NCI-H1436 treated with DMSO at 0.1 percent for 48 hours (cell line): ENCODE results near the gene LTA.
A peak's percentile ranks its signal among the peaks of the same experiment; 100 is the strongest.

Experiments
- DNase-seq: peaks from one replicate; lab custom pipeline; 2025; lab: John Stamatoyannopoulos, UW

Gene LTA

DNA sequence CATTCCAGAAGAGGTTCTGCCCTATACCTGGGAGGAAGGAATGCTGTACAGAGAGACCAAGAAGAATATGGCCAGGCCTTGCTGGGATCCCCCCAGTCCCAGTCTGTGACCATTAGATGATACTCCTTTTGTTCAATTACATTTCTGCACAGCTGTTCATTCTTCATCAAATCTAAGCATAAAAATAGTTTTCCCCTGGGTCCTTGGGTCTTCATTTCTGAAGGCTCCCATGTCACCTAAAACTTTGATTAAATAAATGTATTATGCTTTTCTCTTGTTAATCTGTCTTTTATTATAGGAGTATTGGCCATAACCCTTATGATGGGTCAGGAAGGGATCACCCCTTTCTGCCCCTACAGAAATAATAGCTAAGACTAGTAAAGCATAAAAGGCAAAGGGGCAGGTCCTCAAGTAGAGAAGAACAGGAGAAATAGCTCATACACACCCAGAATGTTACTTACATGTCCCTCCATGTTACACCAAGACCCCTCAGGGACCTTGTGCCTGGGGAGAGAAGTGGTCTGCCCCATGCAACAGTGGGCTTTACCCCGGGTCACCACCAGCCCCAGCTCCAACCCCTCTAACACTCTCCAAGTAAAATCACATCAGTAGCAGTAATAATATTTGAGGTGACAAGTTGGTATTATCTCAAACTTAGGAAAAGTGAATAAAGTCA, 2.1 kb upstream of the LTA start:
- no peak for DNase-seq

DNA sequence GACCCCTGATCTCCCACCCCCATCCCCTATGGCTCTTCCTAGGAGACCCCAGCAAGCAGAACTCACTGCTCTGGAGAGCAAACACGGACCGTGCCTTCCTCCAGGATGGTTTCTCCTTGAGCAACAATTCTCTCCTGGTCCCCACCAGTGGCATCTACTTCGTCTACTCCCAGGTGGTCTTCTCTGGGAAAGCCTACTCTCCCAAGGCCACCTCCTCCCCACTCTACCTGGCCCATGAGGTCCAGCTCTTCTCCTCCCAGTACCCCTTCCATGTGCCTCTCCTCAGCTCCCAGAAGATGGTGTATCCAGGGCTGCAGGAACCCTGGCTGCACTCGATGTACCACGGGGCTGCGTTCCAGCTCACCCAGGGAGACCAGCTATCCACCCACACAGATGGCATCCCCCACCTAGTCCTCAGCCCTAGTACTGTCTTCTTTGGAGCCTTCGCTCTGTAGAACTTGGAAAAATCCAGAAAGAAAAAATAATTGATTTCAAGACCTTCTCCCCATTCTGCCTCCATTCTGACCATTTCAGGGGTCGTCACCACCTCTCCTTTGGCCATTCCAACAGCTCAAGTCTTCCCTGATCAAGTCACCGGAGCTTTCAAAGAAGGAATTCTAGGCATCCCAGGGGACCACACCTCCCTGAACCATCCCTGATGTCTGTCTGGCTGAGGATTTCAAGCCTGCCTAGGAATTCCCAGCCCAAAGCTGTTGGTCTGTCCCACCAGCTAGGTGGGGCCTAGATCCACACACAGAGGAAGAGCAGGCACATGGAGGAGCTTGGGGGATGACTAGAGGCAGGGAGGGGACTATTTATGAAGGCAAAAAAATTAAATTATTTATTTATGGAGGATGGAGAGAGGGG, 1.4 kb downstream of the LTA start:
- DNase-seq, result no peak

DNA sequence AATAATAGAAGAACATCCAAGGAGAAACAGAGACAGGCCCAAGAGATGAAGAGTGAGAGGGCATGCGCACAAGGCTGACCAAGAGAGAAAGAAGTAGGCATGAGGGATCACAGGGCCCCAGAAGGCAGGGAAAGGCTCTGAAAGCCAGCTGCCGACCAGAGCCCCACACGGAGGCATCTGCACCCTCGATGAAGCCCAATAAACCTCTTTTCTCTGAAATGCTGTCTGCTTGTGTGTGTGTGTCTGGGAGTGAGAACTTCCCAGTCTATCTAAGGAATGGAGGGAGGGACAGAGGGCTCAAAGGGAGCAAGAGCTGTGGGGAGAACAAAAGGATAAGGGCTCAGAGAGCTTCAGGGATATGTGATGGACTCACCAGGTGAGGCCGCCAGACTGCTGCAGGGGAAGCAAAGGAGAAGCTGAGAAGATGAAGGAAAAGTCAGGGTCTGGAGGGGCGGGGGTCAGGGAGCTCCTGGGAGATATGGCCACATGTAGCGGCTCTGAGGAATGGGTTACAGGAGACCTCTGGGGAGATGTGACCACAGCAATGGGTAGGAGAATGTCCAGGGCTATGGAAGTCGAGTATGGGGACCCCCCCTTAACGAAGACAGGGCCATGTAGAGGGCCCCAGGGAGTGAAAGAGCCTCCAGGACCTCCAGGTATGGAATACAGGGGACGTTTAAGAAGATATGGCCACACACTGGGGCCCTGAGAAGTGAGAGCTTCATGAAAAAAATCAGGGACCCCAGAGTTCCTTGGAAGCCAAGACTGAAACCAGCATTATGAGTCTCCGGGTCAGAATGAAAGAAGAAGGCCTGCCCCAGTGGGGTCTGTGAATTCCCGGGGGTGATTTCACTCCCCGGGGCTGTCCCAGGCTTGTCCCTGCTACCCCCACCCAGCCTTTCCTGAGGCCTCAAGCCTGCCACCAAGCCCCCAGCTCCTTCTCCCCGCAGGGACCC, 2.3 kb downstream of the LTA start:
- DNase-seq, result no peak

DNA sequence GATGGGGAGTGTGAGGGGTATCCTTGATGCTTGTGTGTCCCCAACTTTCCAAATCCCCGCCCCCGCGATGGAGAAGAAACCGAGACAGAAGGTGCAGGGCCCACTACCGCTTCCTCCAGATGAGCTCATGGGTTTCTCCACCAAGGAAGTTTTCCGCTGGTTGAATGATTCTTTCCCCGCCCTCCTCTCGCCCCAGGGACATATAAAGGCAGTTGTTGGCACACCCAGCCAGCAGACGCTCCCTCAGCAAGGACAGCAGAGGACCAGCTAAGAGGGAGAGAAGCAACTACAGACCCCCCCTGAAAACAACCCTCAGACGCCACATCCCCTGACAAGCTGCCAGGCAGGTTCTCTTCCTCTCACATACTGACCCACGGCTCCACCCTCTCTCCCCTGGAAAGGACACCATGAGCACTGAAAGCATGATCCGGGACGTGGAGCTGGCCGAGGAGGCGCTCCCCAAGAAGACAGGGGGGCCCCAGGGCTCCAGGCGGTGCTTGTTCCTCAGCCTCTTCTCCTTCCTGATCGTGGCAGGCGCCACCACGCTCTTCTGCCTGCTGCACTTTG, 3.3 kb downstream of the LTA start, which contains the start of gene TNF:
Gene TNF, plus strand, starts transcription at position 231 of the 567 bp plus-strand sequence. Its CDS starts 177 bp downstream, at position 408.
- DNase-seq, result no peak

DNA sequence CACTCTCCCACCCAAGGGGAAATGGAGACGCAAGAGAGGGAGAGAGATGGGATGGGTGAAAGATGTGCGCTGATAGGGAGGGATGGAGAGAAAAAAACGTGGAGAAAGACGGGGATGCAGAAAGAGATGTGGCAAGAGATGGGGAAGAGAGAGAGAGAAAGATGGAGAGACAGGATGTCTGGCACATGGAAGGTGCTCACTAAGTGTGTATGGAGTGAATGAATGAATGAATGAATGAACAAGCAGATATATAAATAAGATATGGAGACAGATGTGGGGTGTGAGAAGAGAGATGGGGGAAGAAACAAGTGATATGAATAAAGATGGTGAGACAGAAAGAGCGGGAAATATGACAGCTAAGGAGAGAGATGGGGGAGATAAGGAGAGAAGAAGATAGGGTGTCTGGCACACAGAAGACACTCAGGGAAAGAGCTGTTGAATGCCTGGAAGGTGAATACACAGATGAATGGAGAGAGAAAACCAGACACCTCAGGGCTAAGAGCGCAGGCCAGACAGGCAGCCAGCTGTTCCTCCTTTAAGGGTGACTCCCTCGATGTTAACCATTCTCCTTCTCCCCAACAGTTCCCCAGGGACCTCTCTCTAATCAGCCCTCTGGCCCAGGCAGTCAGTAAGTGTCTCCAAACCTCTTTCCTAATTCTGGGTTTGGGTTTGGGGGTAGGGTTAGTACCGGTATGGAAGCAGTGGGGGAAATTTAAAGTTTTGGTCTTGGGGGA, 4.0 kb downstream of the LTA start:
- DNase-seq, result no peak

DNA sequence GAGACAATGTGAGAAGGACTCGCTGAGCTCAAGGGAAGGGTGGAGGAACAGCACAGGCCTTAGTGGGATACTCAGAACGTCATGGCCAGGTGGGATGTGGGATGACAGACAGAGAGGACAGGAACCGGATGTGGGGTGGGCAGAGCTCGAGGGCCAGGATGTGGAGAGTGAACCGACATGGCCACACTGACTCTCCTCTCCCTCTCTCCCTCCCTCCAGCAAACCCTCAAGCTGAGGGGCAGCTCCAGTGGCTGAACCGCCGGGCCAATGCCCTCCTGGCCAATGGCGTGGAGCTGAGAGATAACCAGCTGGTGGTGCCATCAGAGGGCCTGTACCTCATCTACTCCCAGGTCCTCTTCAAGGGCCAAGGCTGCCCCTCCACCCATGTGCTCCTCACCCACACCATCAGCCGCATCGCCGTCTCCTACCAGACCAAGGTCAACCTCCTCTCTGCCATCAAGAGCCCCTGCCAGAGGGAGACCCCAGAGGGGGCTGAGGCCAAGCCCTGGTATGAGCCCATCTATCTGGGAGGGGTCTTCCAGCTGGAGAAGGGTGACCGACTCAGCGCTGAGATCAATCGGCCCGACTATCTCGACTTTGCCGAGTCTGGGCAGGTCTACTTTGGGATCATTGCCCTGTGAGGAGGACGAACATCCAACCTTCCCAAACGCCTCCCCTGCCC, 4.9 kb downstream of the LTA start:
- DNase-seq, result no peak

DNA sequence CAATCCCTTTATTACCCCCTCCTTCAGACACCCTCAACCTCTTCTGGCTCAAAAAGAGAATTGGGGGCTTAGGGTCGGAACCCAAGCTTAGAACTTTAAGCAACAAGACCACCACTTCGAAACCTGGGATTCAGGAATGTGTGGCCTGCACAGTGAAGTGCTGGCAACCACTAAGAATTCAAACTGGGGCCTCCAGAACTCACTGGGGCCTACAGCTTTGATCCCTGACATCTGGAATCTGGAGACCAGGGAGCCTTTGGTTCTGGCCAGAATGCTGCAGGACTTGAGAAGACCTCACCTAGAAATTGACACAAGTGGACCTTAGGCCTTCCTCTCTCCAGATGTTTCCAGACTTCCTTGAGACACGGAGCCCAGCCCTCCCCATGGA, 5.5 kb downstream of the LTA start:
- no peak for DNase-seq

DNA sequence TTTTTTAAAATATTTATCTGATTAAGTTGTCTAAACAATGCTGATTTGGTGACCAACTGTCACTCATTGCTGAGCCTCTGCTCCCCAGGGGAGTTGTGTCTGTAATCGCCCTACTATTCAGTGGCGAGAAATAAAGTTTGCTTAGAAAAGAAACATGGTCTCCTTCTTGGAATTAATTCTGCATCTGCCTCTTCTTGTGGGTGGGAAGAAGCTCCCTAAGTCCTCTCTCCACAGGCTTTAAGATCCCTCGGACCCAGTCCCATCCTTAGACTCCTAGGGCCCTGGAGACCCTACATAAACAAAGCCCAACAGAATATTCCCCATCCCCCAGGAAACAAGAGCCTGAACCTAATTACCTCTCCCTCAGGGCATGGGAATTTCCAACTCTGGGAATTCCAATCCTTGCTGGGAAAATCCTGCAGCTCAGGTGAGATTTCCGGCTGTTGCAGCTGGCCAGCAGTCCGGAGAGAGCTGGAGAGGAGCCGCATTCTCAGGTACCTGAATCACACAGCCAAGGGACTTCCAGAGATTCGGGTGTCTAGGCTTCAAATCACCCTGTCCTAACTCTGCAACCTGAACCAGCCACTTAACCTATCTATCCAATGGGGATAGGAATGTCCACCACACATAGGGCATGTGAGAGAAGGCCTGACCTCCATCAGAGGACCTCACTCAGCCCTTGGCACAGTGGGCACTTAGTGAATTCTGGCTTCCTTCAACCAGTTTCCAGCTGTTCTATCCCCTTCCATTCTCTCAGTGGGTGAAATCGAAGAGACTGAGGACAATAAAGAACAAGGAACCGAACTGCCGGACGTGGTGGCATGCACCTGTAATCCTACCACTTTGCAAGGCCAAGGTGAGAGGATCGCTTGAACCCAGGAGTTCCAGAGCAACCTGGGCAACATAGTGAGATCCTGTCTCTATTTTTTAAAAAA, 6.4 kb downstream of the LTA start:
- no peak for DNase-seq

DNA sequence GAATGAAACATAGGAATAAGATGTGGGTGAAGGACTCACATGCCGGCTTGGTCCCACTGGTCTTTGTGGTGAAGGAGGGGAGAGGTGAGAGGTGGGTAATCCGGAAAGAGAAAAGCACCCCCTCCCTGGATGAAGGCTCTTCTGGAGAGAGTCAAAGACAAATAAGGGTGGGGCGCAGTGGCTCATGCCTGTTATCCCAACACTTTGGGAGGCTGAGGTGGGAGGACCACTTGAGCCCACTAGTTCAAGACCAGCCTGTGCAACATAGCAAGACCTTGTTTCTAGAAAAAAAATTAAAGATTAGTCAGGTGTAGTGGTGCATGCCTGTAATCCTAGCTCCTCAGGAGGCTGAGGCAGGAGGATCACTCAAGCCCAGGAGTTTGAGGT, 7.0 kb downstream of the LTA start:
- DNase-seq, result no peak

DNA sequence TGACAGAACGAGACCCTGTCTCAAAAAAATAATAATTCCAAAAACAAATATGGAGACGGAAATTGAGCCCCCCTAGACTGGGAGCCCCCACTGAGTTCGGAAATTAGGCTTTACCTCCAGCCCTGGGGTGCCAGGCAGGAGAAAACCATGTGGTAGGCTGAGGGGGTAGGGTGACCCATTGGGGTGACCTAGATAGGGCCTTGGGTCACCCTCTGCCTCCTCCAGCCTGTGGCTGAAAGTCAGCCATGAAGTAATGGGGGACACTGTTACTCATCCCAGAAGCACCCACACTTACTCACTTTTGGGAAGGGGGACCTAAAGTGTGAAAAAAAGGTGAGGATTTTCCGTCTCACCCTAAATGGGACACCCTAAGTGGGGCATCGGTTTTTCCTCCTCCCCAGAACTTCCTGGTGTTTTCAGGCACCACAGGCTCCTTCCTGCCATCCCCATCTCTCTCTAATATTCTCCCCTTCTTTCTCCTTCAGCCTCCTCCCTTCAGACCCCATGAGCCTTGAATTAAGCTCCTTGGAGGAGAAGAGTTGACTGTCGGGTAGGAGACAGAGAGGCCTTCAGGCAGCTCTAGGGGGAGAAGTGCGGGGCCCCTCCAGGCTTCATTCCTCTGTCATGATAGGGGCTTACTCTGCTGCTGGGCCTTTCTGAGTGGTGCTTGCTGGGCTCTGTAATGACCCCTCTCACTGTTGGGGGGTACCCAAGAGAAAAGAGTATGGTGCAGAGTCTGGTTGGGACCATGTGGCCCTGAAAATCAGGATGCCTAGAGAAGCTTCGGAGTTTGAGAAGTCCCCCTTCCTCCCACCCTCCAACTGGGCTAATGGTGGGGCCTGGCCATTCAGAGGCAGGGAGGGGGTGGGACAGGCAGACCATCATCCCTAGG, 7.7 kb downstream of the LTA start:
- no peak for DNase-seq

DNA sequence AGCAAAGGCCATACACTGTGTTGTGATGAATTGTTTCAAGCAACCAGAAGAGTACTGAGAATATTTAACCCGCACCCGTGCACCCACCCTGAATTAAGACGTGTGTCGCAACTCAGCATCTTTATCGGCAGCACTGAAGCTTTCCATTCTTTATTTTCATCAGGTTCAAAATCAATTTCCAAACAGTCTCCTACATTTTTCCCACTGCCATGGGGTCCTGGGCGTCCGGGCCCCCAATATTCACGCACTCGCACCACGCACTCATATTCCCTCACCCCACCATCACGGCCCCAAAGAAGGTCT, 8.3 kb downstream of the LTA start:
- DNase-seq, result no peak

DNA sequence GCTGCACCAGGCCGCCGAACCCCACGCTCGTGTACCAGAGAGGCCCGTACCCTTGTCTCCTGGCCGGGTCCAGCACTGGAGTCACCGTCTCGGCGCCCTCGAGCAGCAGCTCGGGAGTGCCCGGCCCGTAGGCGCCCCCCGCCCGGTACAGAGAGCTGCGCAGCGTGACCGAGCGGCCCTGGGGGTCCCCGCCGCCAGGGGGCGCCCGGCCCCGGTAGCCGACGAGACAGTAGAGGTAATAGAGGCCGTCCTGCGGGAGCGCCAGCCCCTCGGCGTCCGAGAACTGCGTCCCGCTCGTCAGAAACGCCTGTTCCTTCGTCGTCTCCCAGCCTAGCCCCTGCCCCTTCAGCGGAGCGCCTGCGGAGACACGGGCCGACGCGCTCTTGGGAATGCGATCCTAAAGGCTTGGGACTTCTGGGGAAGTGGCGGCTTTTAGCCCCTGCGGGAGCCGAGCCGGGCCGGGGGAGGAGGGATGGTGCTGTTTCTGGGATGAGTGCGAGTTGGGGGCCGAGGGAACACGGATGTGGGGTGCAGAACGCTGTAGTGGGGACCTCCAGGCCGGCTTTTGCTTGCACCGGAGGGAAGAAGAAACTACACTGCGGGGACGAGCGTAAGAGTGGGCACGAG, 8.8 kb downstream of the LTA start:
- peak; percentile 33 for DNase-seq

DNA sequence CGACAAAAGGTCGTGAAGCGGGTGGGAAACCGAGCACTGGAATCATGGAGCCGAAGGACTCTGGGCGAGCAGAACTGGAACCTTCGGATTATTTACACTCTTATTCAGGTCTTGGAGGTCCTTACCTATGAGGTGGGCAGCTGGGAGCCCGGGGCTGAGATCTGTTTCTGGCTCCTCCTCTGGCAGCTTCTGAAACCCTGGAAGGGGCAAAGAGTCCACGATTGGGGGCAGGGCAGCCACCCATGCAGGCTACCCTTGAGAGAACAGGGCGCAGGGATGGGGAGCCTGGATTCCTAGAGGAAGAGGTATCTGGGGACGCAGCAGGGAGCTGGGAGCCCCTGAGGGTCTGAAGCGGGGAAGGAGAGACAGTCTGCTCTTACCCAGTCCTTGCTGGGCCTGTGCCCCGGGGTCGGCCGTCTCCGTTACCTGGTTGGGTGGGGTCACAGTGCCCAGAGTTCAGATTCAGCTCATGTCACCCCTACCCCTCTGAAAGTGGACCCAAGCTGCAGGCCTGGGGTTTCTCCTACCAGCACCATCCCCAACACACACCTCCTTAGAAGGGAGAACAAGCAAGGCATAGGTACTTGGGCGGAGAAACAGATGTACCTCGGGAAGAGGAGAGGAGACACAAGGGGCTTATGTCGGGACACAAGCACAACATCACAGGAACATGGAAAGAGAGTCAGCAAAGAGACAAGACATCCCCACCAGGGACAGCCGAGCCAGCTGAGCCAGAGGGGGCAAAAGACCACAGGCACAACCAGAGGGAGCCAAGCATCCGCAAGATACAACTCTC, 9.5 kb downstream of the LTA start:
- no peak for DNase-seq

DNA sequence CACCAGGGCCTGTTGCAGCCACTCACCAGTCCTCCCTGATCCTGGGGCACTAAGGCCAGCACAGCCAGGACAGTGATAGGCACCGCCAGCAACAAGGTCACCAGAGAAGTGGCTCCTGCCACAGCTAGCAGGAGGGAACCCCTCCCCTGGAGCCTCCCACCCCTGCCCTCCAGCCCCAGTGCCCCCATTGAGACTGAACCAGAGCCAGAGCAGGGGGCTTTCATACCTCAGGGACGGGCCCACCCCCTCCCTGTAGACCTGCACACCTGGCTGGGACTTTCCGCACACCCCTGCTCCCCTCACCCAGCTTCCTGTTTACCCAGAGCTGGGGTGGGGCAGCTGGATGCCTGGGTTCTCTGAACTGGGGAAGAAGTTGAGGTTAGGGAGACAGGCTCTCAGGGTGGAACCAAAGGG, 10.1 kb downstream of the LTA start, which contains the start of gene LTB:
Gene LTB, minus strand, starts transcription at position 195 of the 414 bp plus-strand sequence. Its CDS starts 7 bp downstream, at position 188.
- DNase-seq, result no peak

DNA sequence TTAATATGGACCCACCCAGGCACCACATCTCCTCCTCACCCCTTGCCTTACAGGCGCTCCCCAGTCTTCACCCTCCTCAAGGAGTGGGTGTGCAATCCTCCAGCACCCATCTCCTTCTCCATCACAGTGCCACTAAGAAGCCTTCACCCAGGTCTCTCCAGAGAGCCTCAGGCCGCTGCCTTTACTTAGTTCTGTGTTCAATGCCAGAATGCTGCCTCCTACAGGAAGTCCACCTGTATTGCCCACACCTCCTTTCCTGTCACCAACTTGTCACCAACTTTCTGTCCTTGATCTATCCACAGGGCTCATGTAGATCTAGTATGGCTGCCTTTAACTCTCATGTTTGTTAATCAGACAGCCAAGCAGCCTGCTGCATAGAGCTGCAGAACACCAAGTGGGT, 13.4 kb downstream of the LTA start:
- no peak for DNase-seq

DNA sequence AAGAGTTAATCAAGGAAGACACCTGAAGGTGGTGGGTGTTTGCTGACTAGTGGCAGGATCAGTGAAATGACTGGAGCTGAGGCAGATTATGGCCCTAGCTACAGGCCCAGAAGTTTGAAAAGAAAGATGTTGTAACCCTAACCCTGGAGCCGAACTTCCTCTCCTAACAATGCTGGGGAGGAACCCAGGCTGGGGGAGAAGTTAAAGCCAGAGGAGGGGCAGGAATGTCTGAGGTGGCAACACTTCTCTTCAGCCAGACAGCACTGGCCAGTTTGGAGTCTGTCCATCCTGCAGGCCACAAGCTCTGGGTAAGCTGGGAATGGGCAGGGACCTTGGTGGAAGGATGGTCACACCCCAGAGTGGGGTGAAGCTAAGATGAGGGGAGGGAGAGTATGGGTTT, 13.9 kb downstream of the LTA start, which contains the start of gene LST1:
Gene LST1, plus strand, starts transcription at position 270 of the 400 bp plus-strand sequence. CDS start 1,023 bp downstream, outside the sequence.
- DNase-seq, result no peak
